SK-N-MC (cell line): ENCODE results near the gene MTMR8.
"Not testable (repeated sequence)": the region's sequence is repeated elsewhere in the genome, so short reads cannot be mapped to it uniquely, and the experiment has no call there.

Experiments used
- DNase-seq: peaks from one replicate; pipeline ENCODE4 v3.0.0-alpha.2; 2011; ENCODE audit warnings: low read depth, low spot score
- H3K27ac ChIP-seq: fragments of 200-600 bp; sonication (generic); 2 replicates; pipeline ENCODE4 v1.5.1; 2016; ENCODE audit warnings: mixed run types
- H3K36me3 ChIP-seq: fragments of 200-600 bp; sonication (generic); 2 replicates; pipeline ENCODE4 v1.6.1; 2017; ENCODE audit warnings: antibody characterized with exemption, low read length, mixed read lengths; ENCODE audit not compliant: insufficient read depth
- H3K4me3 ChIP-seq: fragments of 200-600 bp; sonication (generic); 2 replicates; pipeline ENCODE4 v1.5.1; 2016
- H3K9ac ChIP-seq: fragments of 200-600 bp; sonication (generic); 2 replicates; pipeline ENCODE4 v1.8.0; 2017; ENCODE audit warnings: mixed run types, mixed read lengths; ENCODE audit not compliant: insufficient read length
- H3K9me3 ChIP-seq: fragments of 200-600 bp; sonication (generic); 2 replicates; pipeline ENCODE4 v1.6.1; 2017; ENCODE audit warnings: low read depth, mild to moderate bottlenecking, antibody characterized with exemption, low read length, moderate library complexity, mixed read lengths
- EZH2 ChIP-seq: fragments of 200-600 bp; sonication (generic); IDR thresholded peaks from one replicate; pipeline ENCODE4 v1.6.1; 2017; ENCODE audit warnings: antibody characterized with exemption
- FOXP2 ChIP-seq: optimal IDR thresholded peaks from 2 replicates; pipeline ENCODE3; 2011; ENCODE audit warnings: mild to moderate bottlenecking, moderate library complexity; ENCODE audit not compliant: insufficient read depth; ENCODE audit errors: extremely low read length, control extremely low read depth
- POLR2AphosphoS5 ChIP-seq: IDR thresholded peaks from 2 replicates; pipeline ENCODE4 v1.6.1; 2012; ENCODE audit warnings: mild to moderate bottlenecking, low read depth, low read length, borderline replicate concordance

Gene MTMR8

DNA sequence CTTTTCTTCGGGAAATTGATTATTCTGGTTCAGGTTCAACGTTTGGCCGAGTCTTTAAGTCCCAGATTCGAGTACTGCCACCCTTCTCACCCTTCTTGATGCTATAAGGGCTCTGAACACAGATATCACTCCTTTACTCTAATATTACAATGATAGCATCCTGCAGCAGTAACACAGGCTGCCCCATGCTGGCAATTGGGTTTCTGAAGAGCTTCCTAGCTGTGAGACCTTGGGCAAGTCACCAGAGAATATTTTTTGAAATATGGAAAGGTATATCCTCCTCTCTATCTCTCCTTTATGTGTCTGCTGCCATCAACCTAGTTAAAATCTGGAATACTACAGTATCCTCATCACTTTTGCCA lies 297 bp upstream of the MTMR8 start:
- Histone ChIP-seq H3K27ac (no peak overlapping the region), H3K4me3 (no peak overlapping the region), H3K9ac (no peak overlapping the region), H3K36me3 (no peaks in the 10 kb centered on the region), H3K9me3 (no peaks in the 10 kb centered on the region)
- TF ChIP-seq POLR2AphosphoS5, result no peak
- no peak for TF ChIP-seq FOXP2
- no peak for TF ChIP-seq EZH2
- no peak for DNase-seq

DNA sequence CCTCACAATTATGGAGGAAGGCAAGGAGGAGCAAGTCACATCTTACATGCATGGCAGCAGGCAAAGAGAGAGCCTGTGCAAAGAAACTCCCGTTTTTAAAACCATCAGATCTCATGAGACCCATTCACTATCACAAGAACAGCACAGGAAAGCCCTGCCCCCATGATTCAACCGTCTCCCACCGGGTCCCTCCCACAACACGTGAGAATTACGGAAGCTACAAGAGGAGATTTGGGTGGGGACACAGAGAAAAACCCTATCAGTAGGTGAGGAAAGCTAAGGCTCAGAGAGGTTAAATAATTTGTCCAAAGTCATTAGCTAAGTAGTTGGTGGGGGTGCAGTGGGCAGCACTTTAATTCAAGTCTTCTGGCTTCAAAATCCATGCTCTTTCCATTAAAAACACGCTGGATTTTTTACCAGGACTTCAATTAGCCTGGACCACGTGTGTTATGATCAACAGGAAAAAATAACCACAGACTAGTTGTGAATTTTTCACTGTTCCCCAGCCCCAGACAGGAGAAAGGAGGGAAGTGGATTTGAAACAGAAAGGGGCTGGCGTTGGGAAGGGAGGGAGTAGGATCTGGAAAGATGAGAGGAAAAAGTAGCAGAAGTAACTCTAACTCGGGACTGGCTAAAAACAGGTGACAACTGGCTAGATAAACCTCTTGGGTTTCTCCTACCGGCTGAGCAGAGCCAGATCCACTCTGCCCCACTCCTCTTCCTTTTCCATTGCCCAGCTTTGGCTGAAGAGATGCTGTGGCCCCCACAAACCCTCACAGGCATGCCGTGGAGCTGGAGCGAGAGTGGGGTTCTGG lies 986 bp downstream of the MTMR8 start:
- TF ChIP-seq POLR2AphosphoS5 (no peak), FOXP2 (no peak), EZH2 (no peak)
- H3K4me3 ChIP-seq, result no peak overlapping the region
- H3K9ac ChIP-seq, result no peak overlapping the region
- H3K9me3 ChIP-seq, result no peaks in the 10 kb centered on the region
- no peak overlapping the region for H3K27ac ChIP-seq
- DNase-seq, result no peak
- no peaks in the 10 kb centered on the region for H3K36me3 ChIP-seq

DNA sequence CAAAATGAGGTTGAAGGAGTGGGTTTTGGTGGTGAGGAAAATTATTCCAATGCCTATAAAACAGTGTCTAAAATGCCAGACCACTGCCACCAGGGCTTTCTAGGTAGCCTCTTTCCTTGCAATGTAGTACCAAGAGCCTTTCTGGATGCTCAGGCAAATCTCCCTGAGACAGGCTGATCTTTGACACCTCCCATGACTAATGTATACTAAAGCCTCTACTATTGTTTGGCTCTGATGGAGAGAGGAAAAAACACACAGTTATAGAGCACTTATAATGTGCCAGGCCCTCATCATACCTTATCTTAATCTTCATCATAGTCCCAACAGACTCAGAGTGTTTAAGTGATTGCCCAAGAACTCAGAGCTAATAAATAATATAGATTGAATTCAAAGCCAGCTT lies 5.8 kb downstream of the MTMR8 start:
- Histone ChIP-seq H3K36me3 (no peaks in the 10 kb centered on the region), H3K9me3 (no peaks in the 10 kb centered on the region), H3K4me3 (no peak overlapping the region), H3K9ac (no peak overlapping the region), H3K27ac (no peak overlapping the region)
- TF ChIP-seq POLR2AphosphoS5, result no peak
- no peak for TF ChIP-seq FOXP2
- TF ChIP-seq EZH2, result no peak
- no peak for DNase-seq

DNA sequence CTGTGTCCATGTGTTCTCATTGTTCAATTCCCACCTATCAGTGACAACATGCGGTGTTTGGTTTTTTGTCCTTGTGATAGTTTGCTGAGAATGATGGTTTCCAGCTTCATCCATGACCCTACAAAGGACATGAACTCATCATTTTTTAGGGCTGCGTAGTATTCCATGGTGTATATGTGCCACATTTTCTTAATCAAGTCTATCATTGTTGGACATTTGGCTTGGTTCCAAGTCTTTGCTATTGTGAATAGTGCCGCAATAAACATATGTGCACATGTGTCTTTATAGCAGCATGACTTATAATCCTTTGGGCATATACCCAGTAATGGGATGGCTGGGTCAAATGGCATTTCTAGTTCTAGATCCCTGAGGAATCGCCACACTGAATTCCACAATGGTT lies 14.5 kb downstream of the MTMR8 start:
- not testable (repeated sequence) for H3K36me3 ChIP-seq, H3K9me3 ChIP-seq, H3K9ac ChIP-seq, H3K4me3 ChIP-seq, H3K27ac ChIP-seq, DNase-seq

DNA sequence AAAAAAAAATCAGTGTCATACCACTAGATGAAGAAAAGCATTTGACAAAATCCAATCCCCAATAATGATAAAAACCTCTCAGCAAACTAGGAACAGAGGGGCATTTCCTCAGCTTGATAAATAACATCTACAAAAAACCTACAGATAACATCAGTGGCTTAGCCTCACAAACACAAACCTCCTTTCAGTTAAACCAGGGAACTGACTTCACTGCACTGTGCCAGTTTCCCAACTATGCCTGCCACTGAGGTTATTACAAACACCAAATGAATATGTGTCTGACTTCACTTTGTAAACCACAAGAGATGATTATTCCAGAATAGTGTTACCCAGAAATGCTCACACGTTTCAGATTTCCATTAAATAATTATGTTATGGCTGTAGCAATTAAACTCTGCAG lies 15.3 kb downstream of the MTMR8 start:
- Histone ChIP-seq H3K36me3 (no peaks in the 10 kb centered on the region), H3K9ac (no peak overlapping the region), H3K9me3 (no peaks in the 10 kb centered on the region), H3K27ac (no peak overlapping the region), H3K4me3 (no peak overlapping the region)
- DNase-seq, result no peak
- TF ChIP-seq FOXP2 (no peak), EZH2 (no peak), POLR2AphosphoS5 (no peak)

DNA sequence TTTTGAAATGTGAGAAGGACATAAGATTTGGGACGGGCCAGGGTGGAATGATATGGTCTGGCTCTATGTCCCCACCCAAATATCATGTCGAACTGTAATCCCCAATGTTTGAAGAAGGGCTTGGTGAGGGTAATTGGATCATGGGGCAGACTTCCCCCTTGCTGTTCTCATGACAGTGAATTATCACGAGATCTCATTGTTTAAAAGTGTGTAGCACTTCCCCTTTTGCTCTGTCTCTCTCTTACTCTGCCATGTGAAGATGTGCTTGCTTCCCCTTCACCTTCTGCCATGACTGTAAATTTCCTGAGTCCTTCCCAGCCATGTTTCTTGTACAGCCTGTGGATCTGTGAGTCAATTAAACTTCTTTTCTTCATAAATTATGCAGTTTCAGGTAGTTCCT lies 17.5 kb downstream of the MTMR8 start:
- H3K4me3 ChIP-seq, result no peak overlapping the region
- TF ChIP-seq POLR2AphosphoS5, result no peak
- TF ChIP-seq EZH2, result no peak
- no peak for TF ChIP-seq FOXP2
- no peak overlapping the region for H3K27ac ChIP-seq
- H3K9me3 ChIP-seq, result no peaks in the 10 kb centered on the region
- no peaks in the 10 kb centered on the region for H3K36me3 ChIP-seq
- no peak for DNase-seq
- no peak overlapping the region for H3K9ac ChIP-seq

DNA sequence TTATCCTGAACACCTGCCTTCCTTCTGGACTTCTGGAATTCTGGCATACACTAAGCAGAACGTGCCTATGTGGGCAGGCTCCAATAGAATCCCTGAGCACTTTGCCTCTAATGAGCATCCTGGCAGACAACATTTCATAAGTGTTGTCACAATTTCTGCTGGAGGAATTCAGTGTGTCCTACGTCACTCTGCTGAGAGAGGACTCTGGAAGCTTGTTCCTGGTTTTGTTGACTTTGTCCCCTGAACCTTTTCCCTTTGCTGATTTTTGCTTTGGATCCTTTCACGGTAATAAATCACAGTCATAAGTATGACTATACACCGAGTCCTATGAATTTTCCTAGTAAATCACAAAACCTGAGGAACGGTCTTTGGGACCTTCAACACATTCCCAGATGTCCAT lies 43.2 kb downstream of the MTMR8 start:
- no peak overlapping the region for H3K4me3 ChIP-seq
- TF ChIP-seq FOXP2, result no peak
- no peak for TF ChIP-seq EZH2
- TF ChIP-seq POLR2AphosphoS5, result no peak
- no peaks in the 10 kb centered on the region for H3K9me3 ChIP-seq
- no peak overlapping the region for H3K9ac ChIP-seq
- DNase-seq, result no peak
- no peak overlapping the region for H3K27ac ChIP-seq
- no peaks in the 10 kb centered on the region for H3K36me3 ChIP-seq

DNA sequence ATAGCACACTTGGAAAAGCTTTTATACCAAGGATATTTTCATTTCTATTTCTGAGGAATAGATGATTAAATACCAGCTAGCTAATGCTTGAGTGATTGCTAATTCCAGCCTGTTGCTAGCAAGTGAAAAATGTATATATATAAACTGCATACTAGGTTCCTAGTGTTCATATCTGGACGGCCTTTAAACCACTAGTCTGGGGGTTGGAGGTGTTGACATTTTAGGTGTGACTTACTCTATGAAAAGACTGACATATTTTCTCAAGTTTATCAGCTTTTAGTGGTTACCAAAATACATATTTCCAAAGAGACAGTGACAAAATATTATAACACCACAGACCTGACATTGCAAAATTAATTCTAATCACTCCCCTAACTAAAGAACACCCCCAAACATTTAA lies 44.7 kb downstream of the MTMR8 start:
- Histone ChIP-seq H3K9ac (no peak overlapping the region), H3K36me3 (no peaks in the 10 kb centered on the region), H3K4me3 (no peak overlapping the region), H3K9me3 (no peaks in the 10 kb centered on the region), H3K27ac (no peak overlapping the region)
- DNase-seq, result no peak
- TF ChIP-seq FOXP2 (no peak), POLR2AphosphoS5 (no peak), EZH2 (no peak)

DNA sequence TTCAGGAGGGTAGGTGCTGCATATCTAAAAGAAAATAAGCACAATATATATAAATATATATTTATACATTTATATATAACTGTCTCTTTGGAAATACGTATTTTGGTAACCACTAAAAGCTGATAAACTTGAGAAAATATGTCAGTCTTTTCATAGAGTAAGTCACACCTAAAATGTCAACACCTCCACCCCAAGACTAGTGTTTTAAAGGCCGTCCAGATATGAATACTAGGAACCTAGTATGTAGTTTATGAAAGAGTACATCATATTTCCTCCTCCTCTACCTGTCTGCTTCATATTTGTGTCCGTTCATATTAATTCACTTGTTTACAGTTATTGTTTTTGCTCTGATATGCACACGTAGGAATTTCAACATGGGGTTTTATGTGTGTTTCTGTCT lies 45.2 kb downstream of the MTMR8 start:
- DNase-seq, result no peak

More for the DNA sequence above, 45.2 kb downstream of the MTMR8 start:
- no peak overlapping the region for H3K9ac ChIP-seq
- no peaks in the 10 kb centered on the region for H3K36me3 ChIP-seq
- H3K4me3 ChIP-seq, result no peak overlapping the region
- H3K27ac ChIP-seq, result no peak overlapping the region
- H3K9me3 ChIP-seq, result no peaks in the 10 kb centered on the region
- TF ChIP-seq FOXP2 (no peak), EZH2 (no peak), POLR2AphosphoS5 (no peak)
